Upper lobe of left lung (tissue), 4 donors: ENCODE data around the gene DNTT.

Source experiments
- EP300 ChIP-seq, 4 donors: sonication (generic); formaldehyde crosslinking; IDR thresholded peaks; one replicate each; pipeline ENCODE4 v1.5.1; 2017; ENCODE audit warnings: antibody characterized with exemption in 4 of 4, control low read depth in 2 of 4
- POLR2A ChIP-seq, 4 donors: fragments of 450-650 bp; IDR thresholded peaks; one replicate each; pipeline ENCODE4 v1.5.1; 2016 to 2017; ENCODE audit warnings: antibody characterized with exemption in 4 of 4, mild to moderate bottlenecking in 2 of 4
- POLR2AphosphoS5 ChIP-seq, 2 donors: sonication (generic); formaldehyde crosslinking; IDR thresholded peaks; one replicate each; pipeline ENCODE4 v1.5.1; 2017; ENCODE audit warnings: antibody characterized with exemption in 2 of 2
- TF ChIP-seq, protein P1 (sequence below), 6 experiments: fragments of 450-650 bp in 4 of 6; fragments of 200-600 bp in 2 of 6; sonication (generic) in 2 of 6; IDR thresholded peaks; one replicate each; pipeline ENCODE4 v1.5.1; 2016 to 2019; ENCODE audit warnings: antibody characterized with exemption in 6 of 6

DNA sequence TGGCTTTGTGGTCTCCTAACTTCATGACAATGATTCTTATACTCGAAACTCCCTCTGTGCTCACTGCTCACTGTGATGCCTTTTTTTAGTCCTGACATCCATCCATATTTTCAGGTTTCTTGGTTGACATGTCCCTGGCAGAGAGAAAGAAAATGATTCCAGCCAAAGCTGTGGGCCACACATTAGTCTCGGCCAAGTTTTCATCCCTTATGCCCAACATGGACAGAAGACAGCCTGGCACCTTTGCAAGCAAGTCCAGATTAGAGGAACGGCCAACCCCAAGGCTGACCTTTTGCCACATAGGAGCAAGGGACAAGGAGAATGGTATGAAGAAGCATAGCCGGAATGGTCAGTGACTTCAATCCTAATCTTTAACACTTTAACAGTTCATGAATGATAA lies 63.2 kb downstream of the DNTT start:
- TF ChIP-seq EP300 (IDR thresholded peaks at IDR 0.05) = no peak
- TF ChIP-seq, protein P1, sequence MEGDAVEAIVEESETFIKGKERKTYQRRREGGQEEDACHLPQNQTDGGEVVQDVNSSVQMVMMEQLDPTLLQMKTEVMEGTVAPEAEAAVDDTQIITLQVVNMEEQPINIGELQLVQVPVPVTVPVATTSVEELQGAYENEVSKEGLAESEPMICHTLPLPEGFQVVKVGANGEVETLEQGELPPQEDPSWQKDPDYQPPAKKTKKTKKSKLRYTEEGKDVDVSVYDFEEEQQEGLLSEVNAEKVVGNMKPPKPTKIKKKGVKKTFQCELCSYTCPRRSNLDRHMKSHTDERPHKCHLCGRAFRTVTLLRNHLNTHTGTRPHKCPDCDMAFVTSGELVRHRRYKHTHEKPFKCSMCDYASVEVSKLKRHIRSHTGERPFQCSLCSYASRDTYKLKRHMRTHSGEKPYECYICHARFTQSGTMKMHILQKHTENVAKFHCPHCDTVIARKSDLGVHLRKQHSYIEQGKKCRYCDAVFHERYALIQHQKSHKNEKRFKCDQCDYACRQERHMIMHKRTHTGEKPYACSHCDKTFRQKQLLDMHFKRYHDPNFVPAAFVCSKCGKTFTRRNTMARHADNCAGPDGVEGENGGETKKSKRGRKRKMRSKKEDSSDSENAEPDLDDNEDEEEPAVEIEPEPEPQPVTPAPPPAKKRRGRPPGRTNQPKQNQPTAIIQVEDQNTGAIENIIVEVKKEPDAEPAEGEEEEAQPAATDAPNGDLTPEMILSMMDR (IDR thresholded peaks at IDR 0.05) = no peak
- no peak for TF ChIP-seq POLR2AphosphoS5 (IDR thresholded peaks at IDR 0.05)
- no peak for TF ChIP-seq POLR2A (IDR thresholded peaks at IDR 0.05)
